HG03159 (cell line): ENCODE data around the gene HDGF.
"Not testable (repeated sequence)": the region's sequence is repeated elsewhere in the genome, so short reads cannot be mapped to it uniquely, and the experiment has no call there.

Source experiments
- ATAC-seq: cut with Tn5 transposase; IDR thresholded peaks from one replicate; pipeline ENCODE4 v1.9.1; 2021; ENCODE audit warnings: mild to moderate bottlenecking, moderate library complexity; ENCODE audit not compliant: unreplicated experiment

Gene HDGF

GRCh38 chr1:156767101-156767878, 15.8 kb upstream of the HDGF start, which contains the start of gene PRCC:
Gene PRCC, plus strand, starts transcription at chr1:156767535. Its CDS starts 237 bp downstream, at chr1:156767772.
- peak; percentile 92 for ATAC-seq

DNA sequence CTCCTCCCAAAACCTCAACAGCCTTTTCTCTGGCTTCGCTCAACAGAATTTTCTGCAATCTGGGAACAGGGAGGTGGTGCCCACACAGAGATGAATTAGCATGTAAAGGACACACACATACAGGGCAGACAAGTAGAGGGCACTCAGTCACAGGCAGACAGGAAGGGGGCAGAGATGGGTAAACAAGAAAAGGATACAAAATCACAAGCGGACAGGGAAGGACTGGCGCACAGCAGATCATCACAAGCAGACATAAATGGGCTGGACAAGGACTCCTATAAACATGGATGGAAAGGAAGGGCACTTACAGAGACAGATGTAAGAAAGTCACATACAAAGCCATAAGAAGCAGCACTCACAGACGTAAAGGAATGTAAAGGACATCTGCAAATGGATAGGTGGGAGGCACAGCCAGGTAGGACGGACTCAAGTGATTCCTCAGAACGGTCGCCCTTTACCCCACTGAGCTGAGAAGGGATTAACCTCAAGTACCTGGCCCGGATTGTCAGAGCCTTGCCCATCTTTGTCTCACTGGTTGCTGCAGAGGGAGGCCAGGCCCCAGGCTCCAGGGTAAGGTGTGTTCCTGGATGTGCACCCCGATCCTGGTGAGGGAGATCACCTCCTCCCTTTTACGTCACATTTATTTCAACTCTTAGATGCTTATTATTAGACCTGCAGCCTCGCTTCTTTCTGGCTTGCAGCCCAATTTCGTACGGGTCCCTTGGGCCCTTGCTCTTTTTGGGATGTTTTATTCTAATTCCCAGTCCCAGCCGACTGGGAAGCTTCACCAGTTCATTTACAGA, 15.0 kb upstream of the HDGF start:
- no peak for ATAC-seq

DNA sequence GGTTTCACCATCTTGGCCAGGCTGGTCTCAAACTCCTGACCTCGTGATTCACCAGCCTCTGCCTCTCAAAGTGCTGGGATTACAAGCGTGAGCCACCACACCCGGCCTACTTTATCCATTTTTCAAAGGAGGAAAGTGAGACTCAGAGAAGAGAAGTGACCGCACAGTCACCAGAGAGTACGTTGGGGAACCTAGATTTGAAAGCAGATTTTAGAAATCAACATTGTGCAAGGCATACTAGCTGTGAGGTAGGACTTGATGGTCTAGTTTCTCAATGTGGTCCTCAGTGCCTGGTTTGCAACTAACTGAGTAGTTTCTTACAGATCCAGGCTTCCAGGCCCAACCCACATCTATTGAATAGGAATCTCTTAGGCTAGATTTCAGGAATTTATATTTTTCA, 14.2 kb upstream of the HDGF start:
- ATAC-seq: no peak

DNA sequence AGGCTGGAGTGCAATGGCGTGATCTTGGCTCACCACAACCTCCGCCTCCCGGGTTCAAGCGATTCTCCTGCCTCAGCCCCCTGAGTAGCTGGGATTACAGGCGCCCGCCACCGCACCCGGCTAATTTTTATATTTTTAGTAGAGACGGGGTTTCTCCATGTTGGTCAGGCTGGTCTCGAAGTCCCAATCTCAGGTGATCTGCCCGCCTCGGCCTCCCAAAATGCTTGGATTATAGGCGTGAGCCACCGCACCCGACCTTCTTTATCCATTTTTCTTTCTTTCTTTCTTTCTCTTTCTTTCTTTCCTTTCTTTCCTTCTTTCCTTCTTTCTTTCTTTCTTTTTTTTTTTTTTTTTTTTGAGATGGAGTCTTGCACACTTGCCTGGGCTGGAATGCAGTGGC, 13.7 kb upstream of the HDGF start:
- ATAC-seq: not testable (repeated sequence)

DNA sequence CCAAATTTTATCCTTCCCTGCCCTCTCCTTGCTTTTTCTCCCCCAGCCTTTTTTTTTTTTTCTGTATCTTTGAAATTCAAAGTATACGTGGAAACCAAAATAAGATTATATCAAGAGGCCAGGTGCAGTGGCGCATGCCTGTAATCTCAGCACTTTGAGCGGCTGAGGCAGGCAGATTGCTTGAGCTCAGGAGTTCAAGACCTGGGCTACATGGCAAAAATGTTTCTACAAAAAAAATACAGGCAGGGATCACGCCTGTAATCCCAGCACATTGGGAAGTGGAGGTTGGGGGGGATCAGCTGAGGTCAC, 9.3 kb upstream of the HDGF start:
- no peak for ATAC-seq

GRCh38 chr1:156760092-156760795, 8.8 kb upstream of the HDGF start:
- no peak for ATAC-seq

- ATAC-seq: not testable (repeated sequence)
Measured at GRCh38 chr1:156757572-156758253, 6.2 kb upstream of the HDGF start.

GRCh38 chr1:156756355-156756754, 4.9 kb upstream of the HDGF start:
- no peak for ATAC-seq

DNA sequence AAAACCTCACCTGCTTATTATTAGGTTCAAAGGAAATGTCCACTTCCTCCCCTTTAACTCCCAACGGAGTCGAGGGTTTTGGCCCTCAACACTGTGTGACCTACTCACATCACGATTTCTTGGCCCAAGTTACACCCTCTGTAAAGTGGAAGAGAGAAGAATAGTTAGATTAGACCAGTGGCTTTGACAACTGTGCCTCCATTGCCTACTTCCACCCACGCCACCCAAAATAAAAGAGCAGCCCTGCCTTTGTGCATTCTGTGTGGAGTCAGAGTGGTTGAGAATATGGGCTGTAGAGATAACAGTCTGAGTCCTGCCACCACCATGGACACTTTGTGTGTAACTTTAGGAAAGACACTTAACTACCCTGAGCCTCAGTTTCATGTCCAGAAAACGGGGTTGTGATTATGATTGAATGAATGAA, 4.1 kb upstream of the HDGF start:
- ATAC-seq: no peak

DNA sequence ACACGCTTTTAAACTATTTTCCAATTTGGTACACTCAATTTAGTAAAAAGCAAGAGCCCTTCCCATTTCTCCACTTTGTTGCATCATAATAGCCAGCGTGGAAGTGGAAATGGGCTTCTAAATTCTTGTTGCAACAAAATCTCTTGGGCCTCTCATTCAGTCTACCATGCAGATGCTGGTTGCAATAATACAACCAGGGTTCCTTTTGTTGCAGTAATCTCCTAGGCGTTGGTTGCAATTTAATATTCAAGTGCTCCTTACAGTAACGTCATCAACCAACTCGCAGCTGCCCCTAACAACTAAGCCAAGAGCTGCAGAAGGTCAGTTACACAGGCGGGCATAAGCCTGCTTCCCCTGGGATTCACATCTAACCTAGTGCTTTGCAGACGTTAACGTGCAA, 2.7 kb upstream of the HDGF start:
- no peak for ATAC-seq

- ATAC-seq: no peak
Measured at GRCh38 chr1:156752843-156753482, 1.5 kb upstream of the HDGF start.

GRCh38 chr1:156751757-156752481, 444 bp upstream of the HDGF start:
- peak; percentile 63 for ATAC-seq

- peak; percentile 26 for ATAC-seq
Measured at GRCh38 chr1:156750711-156751450, 594 bp downstream of the HDGF start.

GRCh38 chr1:156750191-156750672, 1.2 kb downstream of the HDGF start:
- ATAC-seq: no peak

GRCh38 chr1:156749419-156750118, 1.9 kb downstream of the HDGF start:
- ATAC-seq: no peak

- ATAC-seq: no peak
Measured at GRCh38 chr1:156748670-156749418, 2.6 kb downstream of the HDGF start.

DNA sequence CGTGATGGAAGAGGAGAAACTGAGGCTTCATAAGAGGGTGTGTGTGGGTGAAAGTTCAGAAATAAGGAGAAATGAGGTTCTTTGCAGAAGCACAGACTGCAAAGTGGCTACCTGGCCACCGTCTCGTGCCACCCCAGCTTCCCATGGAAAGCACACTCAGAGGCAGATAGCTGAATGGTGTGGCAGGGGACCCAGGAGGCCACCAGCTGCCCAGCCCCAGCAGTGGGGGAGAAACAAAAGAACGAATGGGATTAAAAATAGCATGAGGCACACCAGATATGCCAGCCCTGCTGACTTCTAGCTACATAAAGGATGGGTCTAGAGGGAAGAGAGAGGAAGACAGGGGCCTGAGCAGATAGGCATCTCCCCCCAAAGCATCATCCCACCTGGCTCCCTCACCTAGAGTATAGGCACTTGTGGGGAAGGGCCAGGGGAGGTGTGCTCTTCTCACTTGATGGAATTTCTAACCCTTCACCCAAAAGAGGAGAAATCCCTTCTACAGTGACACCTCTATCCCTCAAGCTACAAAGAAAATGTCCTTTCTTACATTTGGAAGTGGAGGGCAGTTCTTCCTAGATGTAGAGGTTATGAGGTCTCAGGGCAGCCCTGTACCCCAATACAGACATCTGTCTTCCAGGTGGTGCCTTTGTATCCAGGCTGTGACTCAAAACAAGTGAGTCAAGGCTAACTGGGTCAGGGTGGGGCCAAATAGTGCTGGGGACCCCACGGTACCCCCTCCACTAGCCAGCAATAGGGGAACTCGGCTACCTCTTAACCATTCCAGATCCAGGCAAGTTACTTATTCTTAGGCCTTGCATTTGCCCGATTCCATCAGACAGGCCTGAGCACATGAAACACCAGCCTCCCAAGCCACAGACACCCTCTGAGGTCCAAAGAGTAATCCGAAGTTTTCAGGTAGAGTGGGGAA, 3.5 kb downstream of the HDGF start:
- no peak for ATAC-seq
